A204.1 (cell line): ENCODE results near the gene YLPM1.

Experiments
- FAIRE-seq: peaks from 2 replicates; lab custom pipeline; 2012; peaks lifted over from hg19 to GRCh38; lab: Jason Lieb, UNC

YLPM1 gene

GRCh38 chr14:74875941-74876913 is 113.1 kb downstream of the YLPM1 start, which contains the start of gene PROX2:
TSS of gene PROX2 (minus strand) at chr14:74876145. CDS start at chr14:74863834, 12,311 bp downstream.
- no peak for FAIRE-seq

GRCh38 chr14:74879427-74880182 is 116.5 kb downstream of the YLPM1 start:
- FAIRE-seq = no peak

GRCh38 chr14:74881431-74882102 is 118.5 kb downstream of the YLPM1 start, which contains the start of gene DLST:
TSS of gene DLST (plus strand) at chr14:74881916. CDS start at chr14:74881954, 38 bp downstream.
- no peak for FAIRE-seq

DNA sequence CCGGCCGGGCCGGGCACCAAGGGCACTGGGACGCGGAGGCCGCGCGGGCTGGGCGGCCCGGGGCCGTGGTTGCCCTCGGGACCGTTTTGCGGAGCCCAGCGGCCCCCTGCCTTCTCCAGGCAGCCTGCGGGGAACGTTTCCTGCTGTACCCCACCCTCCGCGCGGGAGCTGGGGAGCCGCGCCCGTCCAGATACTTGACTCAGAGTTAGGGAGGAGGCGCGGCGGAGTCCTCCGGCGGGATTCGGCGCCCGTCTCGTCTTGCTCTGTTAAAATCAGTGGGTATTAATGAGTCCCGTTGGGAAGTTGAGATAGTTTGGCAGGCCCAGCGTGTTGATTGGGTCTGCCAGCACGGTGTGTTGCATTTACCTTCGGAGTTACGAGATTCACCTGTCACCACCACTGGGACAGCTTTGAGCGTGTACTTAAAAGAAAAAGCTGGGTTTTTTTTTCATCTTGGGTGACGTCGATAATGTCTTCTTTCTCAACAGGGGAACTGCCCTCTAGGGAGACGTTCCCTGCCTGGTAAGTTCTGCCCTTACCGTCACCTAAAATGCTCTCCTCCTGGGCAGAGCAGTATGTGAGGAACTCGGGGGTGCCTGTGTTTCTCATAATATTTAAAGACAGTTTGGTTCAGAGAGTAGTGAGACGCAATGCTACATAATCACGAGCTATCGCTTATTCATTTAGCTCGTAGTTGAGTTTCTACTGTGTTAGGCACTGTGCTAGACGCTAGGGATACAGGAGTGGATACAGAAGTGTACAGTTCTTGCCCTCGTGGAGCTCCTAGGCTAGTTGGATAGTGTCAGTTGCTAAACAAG is 119.2 kb downstream of the YLPM1 start:
- FAIRE-seq = no peak
